Measurements from ENCODE around the gene MAB21L4.

DNA sequence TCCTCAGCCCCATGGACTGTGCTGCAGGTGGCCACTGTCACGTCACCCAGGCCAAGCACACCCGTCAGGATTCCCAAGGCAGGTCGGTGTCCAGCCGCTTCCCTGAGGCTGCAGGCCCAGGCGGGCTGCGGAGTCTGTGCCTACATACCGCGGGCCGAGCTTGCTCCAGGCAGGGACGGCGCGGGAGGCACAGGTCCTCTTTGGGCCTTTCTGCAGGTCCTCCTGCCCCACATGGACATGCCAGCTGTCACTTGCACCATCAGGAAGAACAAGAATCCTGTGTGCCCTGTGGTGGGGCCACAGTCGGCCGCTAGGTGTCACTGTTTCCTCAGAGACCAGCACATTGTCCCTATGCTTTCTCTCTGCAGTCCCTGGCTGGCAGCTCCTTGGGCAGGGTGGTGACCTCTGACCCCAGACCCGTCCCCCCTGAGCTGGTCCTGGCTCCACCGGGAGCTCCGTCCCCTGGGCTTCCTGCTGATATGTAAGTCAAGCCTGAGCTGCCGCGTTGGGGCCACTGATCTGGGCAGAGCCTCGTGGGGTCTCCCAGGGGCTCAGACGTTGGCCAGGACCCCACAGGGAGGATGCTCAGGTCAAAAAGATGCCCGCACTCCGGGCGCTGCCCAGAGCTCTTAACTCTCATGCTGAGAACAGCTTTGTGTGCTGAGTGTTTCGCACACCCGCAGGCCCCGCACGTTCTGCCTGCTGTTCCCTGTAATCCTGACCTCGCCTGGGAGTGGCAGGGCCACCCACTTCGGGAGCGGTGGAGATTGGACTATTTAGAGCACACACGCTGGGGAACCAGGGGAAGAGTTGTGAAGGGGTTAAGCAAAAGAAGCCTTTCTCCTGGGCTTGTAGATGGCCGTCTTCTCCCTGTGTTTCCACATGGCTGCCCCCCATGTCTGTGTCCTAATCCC is 44.6 kb downstream of the MAB21L4 start:
- peak; percentile 80 to 100 (median 90) for TF ChIP-seq CTCF (IDR thresholded peaks at IDR 0.05)
- TF ChIP-seq POLR2A (IDR thresholded peaks at IDR 0.05; ENCODE audit: low read depth), result no peak
- no peak for TF ChIP-seq EP300 (IDR thresholded peaks at IDR 0.05)

Measured in esophagus muscularis mucosa (tissue), 4 donors.